Neural cell (in vitro differentiated cells): ENCODE results near the gene DYNC2LI1. TPM values are rescaled to one million over a fixed set of nuclear protein-coding genes. Genes with fewer than 3 reads are reported as not detected.

Experiments used
- H2AFZ ChIP-seq: fragments of 200-600, 300-800 bp; sonication (generic), shearing (Covaris generic); 2 replicates; pipeline ENCODE4 v1.6.0; 2014; ENCODE audit warnings: low read depth, mild to moderate bottlenecking, antibody characterized with exemption, low read length, moderate library complexity
- H3F3A ChIP-seq: fragments of 200-600 bp; shearing (Covaris generic); 2 replicates; pipeline ENCODE4 v1.6.1; 2016; ENCODE audit warnings: mild to moderate bottlenecking, moderate library complexity, mixed read lengths, antibody characterized with exemption, low read length; ENCODE audit not compliant: insufficient read depth, poor library complexity, severe bottlenecking
- H3K27ac ChIP-seq: fragments of 200-600, 300-800 bp; sonication (generic), shearing (Covaris generic); 2 replicates; pipeline ENCODE4 v1.5.1; 2014; ENCODE audit warnings: mild to moderate bottlenecking, low read length, moderate library complexity
- H3K27me3 ChIP-seq: fragments of 300-800, 200-600 bp; sonication (generic), shearing (Covaris generic); 2 replicates; pipeline ENCODE4 v1.6.0; 2014; ENCODE audit warnings: mild to moderate bottlenecking, low read depth, low read length, moderate library complexity; ENCODE audit not compliant: insufficient read depth
- H3K36me3 ChIP-seq: fragments of 300-800, 200-600 bp; sonication (generic), shearing (Covaris generic); 2 replicates; pipeline ENCODE4 v1.5.1; 2014; ENCODE audit warnings: mild to moderate bottlenecking, antibody characterized with exemption, low read length, moderate library complexity; ENCODE audit not compliant: insufficient read depth
- H3K4me2 ChIP-seq: fragments of 300-800, 200-600 bp; sonication (generic), shearing (Covaris generic); 2 replicates; pipeline ENCODE4 v1.6.0; 2014; ENCODE audit warnings: mild to moderate bottlenecking, low read length
- H3K4me3 ChIP-seq: fragments of 300-800, 200-600 bp; sonication (generic), shearing (Covaris generic); 2 replicates; pipeline ENCODE4 v1.5.1; 2014; ENCODE audit warnings: mild to moderate bottlenecking, low read length, moderate library complexity
- H3K79me2 ChIP-seq: fragments of 200-600 bp; shearing (Covaris generic); replicated peaks from 2 replicates; pipeline ENCODE4 v1.6.0; 2014; ENCODE audit warnings: mild to moderate bottlenecking, low read length, moderate library complexity; ENCODE audit not compliant: insufficient read depth
- H3K9ac ChIP-seq: fragments of 300-800, 200-600 bp; sonication (generic), shearing (Covaris generic); 2 replicates; pipeline ENCODE4 v1.6.1; 2016; ENCODE audit warnings: mild to moderate bottlenecking, low read length, mixed read lengths
- H3K9me2 ChIP-seq: fragments of 200-600 bp; shearing (Covaris generic); 2 replicates; pipeline ENCODE4 v1.6.1; 2016; ENCODE audit warnings: mild to moderate bottlenecking, low read length, mixed read lengths; ENCODE audit not compliant: insufficient read depth
- H3K9me3 ChIP-seq: fragments of 200-600, 300-800 bp; sonication (generic), shearing (Covaris generic); 2 replicates; pipeline ENCODE4 v1.6.1; 2016; ENCODE audit warnings: mild to moderate bottlenecking, mixed run types, low read length, moderate library complexity, mixed read lengths
- H4K20me1 ChIP-seq: fragments of 200-600 bp; shearing (Covaris generic); 2 replicates; pipeline ENCODE4 v1.6.1; 2016; ENCODE audit warnings: mild to moderate bottlenecking, mixed run types; ENCODE audit not compliant: insufficient read depth
- CTCF ChIP-seq: fragments of 450-650 bp; IDR thresholded peaks from 2 replicates; pipeline ENCODE4 v1.5.1; 2014; ENCODE audit warnings: antibody characterized with exemption, mild to moderate bottlenecking, moderate library complexity; ENCODE audit not compliant: poor library complexity, severe bottlenecking
- EP300 ChIP-seq: fragments of 450-650 bp; conservative IDR thresholded peaks from 2 replicates; pipeline ENCODE4 v1.6.1; 2014; ENCODE audit warnings: antibody characterized with exemption, mild to moderate bottlenecking, moderate library complexity; ENCODE audit not compliant: poor library complexity, severe bottlenecking
- EZH2 ChIP-seq: fragments of 200-600, 300-800 bp; shearing (Covaris generic), sonication (generic); IDR thresholded peaks from 2 replicates; pipeline ENCODE4 v1.6.1; 2014; ENCODE audit warnings: antibody characterized with exemption, low read length, borderline replicate concordance, mild to moderate bottlenecking; ENCODE audit not compliant: insufficient read depth, poor library complexity, severe bottlenecking
- MXI1 ChIP-seq: fragments of 450-650 bp; conservative IDR thresholded peaks from 2 replicates; pipeline ENCODE4 v1.6.1; 2014; ENCODE audit warnings: antibody characterized with exemption, mild to moderate bottlenecking; ENCODE audit not compliant: poor library complexity, severe bottlenecking
- POLR2AphosphoS5 ChIP-seq: IDR thresholded peaks from 2 replicates; pipeline ENCODE4 v1.6.1; 2012
- RAD21 ChIP-seq: fragments of 450-650 bp; conservative IDR thresholded peaks from 2 replicates; pipeline ENCODE4 v1.6.1; 2014; ENCODE audit warnings: antibody characterized with exemption, mild to moderate bottlenecking, moderate library complexity
- REST ChIP-seq: IDR thresholded peaks from 2 replicates; pipeline ENCODE4 v1.6.1; 2012; ENCODE audit warnings: borderline replicate concordance
- SMC3 ChIP-seq: fragments of 450-650 bp; conservative IDR thresholded peaks from 2 replicates; pipeline ENCODE4 v1.6.1; 2014; ENCODE audit warnings: antibody characterized with exemption, mild to moderate bottlenecking, moderate library complexity; ENCODE audit not compliant: poor library complexity
- TAF1 ChIP-seq: IDR thresholded peaks from 2 replicates; pipeline ENCODE4 v1.6.1; 2012; ENCODE audit warnings: low read depth
- polyA plus RNA-seq: library from polyadenylated mRNA; depleted of rRNA; stranded (reverse); fragments of >200 nt; gene quantifications from 2 replicates; pipeline ENCODE4 v1.2.3, GENCODE V29; 2014

The DYNC2LI1 gene
- polyA plus RNA-seq, 1 donor from 2014 or later: 80.6 TPM

GRCh38 chr2:43841949-43842865 is 68.4 kb downstream of the DYNC2LI1 start:
- H3K4me3 ChIP-seq: no peak overlapping the region
- no peaks in the 10 kb centered on the region for H3K9me2 ChIP-seq
- no peaks in the 10 kb centered on the region for H3K27me3 ChIP-seq
- H3K9me3 ChIP-seq: no peaks in the 10 kb centered on the region
- no peak overlapping the region for H2AFZ ChIP-seq
- no peak overlapping the region for H3K9ac ChIP-seq
- H4K20me1 ChIP-seq: no peaks in the 10 kb centered on the region
- H3K27ac ChIP-seq: no peak overlapping the region
- H3F3A ChIP-seq: no peaks in the 10 kb centered on the region
- TF ChIP-seq REST (no peak), EZH2 (no peak), SMC3 (no peak), MXI1 (no peak)
- H3K79me2 ChIP-seq: no peaks in the 10 kb centered on the region
- H3K36me3 ChIP-seq: no peaks in the 10 kb centered on the region
- H3K4me2 ChIP-seq: no peak overlapping the region

GRCh38 chr2:43842866-43843226 is 69.0 kb downstream of the DYNC2LI1 start:
- Histone ChIP-seq H3K4me2 (no peak overlapping the region), H3K79me2 (no peaks in the 10 kb centered on the region), H3K9me2 (no peaks in the 10 kb centered on the region), H3K27ac (no peak overlapping the region), H3F3A (no peaks in the 10 kb centered on the region), H3K9ac (no peak overlapping the region), H3K27me3 (no peaks in the 10 kb centered on the region), H2AFZ (no peak overlapping the region), H3K9me3 (no peaks in the 10 kb centered on the region), H4K20me1 (no peaks in the 10 kb centered on the region), H3K4me3 (no peak overlapping the region), H3K36me3 (no peaks in the 10 kb centered on the region)
- TF ChIP-seq POLR2AphosphoS5 (no peak), EZH2 (no peak), EP300 (no peak), MXI1 (no peak), SMC3 (no peak), RAD21 (no peak), CTCF (no peak), REST (no peak), TAF1 (no peak)
